ENCODE results near the gene FAM83F.

The FAM83F gene

DNA sequence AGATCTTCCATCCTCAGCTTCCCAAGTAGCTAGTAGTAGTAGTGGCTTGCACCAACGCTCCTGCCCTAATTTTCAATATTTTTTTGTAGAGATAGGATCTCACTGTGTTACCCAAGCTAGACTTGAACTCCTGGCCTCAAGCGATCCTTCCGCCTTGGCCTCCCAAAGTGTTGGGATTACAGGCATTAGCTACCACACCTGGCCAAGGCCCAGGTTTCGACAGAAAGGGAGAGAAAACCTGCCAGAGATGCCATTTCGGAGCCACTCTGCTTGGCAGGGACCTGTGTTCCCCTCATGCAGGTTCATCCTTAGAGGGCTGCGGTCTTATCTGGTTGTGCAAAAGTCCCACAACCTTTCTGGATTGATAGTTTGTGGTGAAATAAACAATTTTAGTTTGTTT, 41.4 kb downstream of the FAM83F start:
- DNase-seq (no peak), ATAC-seq (no peak)

GRCh38 chr22:40036591-40037225, 42.0 kb downstream of the FAM83F start:
- peak; percentile 58 for ATAC-seq
- peak; percentile 58 for DNase-seq

- DNase-seq = no peak
- ATAC-seq = no peak
Observed at GRCh38 chr22:40037320-40037719, 42.6 kb downstream of the FAM83F start.

DNA sequence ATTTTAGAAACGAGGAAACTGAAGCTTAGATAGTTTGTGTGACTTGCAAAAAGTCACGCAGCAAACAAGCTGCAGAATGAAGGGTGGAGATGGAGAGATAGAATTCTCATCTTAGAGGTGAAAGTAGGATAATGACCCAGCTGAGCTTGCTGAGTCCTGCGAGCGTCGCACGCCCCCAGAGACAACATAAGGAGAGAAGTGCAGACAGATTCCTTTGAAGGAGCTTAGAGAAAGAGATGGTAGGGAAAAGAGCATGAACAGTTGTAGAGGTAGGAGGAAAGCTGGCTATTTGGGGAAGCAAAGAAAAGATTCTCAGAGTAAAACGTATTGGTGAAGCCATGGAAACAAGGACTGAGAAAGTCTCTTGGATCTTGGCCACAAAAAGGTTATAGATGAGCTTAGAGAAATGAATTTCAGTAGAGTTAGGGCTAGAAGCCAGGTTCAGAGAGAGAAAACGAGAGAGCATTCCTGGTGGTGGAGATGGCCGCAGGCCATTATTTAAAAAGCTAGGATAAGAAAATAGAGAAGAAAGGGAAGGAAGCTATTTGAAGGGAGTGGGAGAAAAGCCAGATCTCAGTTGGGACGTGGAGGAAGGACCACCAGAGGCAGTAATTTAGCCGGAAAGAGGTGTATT, 44.8 kb downstream of the FAM83F start:
- ATAC-seq = no peak
- DNase-seq = no peak

- DNase-seq = no peak
Observed at GRCh38 chr22:40040927-40041326, 46.2 kb downstream of the FAM83F start.

GRCh38 chr22:40041366-40042137, 46.8 kb downstream of the FAM83F start:
- ATAC-seq (no peak), DNase-seq (no peak)

More at GRCh38 chr22:40040927-40041326, 46.2 kb downstream of the FAM83F start:
- ATAC-seq = no peak

DNA sequence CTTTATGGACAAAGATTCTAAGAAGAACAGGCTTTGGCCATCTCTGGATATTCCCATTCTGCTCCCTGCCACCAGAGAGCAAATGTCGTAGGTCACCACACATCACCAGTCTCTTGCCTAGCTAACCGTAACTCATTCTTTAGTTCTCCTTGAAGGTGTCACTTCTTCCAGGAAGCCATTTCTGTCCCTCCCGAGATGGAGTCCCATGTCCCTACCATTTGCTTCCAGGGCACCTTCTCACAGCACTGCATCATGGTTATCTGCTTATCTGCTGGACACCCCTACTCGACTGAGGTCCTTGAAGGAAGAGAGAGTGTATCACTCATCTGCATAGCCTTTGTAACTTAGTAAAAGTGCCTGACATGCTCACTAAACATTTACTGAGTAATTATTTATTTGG, 47.6 kb downstream of the FAM83F start:
- ATAC-seq (no peak), DNase-seq (no peak)

GRCh38 chr22:40043081-40043480, 48.3 kb downstream of the FAM83F start:
- DNase-seq (no peak), ATAC-seq (no peak)

GRCh38 chr22:40043793-40044101, 49.0 kb downstream of the FAM83F start:
- no peak for DNase-seq
- no peak for ATAC-seq

DNA sequence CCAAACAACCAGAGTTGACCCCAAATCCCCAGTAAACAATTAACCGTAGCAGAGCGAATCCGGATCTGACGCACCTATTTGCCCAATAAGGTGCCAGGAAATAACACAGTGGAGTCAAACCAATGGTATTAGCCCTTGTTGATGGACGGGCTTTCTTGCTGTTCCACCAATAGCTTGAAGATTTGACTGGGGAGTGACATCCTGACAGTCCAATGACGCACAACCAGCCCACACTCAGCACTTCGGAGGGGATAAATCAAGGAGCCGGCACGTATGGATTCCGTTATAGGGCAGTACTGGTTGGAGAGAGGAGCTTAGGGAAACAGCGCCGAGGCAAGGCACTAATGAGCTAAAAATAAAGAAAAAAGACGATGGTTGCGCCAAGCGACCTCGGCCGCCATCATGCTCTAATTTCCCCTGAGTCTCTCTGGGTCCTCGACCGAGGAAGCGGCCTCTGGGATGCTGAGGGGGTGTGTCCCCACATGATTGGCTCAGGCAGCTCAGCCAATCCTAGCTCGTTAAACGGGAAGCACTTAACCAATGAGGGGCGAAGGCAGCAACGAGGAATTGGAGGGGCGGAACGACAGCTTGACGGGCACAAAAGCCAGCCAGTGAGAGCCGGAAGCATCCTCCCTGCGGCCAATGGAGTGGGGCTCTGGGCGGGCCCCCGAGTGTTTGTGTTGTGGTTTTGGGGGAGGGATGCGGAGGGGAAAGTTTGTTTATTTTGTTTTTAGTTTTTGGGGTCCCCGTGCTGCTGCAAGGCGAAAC, 49.5 kb downstream of the FAM83F start:
- peak; percentile 89 for ATAC-seq

DNA sequence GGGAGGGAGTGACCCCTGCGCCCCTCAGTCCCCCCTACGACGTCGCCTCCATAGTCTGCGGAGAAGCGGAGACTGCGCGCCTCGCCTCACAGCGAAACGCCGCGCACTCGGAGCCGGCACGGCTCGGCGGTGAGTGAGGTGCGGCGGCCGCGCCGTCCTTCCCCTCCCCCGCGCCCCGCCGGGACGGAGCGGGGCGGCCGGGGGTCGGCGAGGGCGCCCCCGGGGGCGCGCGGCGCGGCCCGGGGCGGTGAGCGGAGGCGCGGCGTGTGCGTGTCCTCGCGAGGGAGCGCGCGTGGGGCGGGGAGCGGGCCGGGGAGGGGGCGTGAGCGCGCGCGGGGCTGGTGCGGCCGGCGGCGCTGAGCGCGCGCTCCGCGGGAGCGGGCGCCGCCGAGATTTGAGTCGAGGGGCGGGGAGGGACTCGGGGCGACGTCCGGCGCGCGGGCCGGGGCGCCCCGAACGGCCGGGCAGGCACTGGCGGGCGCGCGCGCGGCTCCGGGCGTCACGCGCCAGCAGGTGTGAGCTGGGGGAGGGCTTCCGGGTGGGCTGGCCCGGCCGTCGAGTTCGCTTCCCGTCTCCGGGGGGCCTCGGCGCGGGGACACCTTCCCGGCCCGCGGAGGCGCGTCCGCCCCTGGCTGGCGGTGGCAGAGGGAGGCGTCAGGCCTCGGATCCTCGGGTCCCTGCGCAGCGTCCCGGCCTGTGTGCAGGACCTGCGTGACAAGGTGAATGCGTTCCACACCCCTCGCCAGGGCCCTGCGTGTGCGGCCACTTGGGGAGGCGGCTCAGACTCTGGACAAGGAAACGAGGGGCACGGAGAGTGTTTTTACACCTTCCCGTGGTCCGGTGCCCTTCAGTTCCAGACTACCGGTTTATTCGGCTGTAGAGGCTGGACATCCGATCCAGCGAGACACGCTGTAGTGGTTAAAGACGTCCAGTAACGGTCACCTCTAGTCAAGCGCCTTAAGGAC, 50.4 kb downstream of the FAM83F start:
- peak; percentile 44 for ATAC-seq
- peak; percentile 85 for DNase-seq

More for the DNA sequence above, 49.5 kb downstream of the FAM83F start:
- DNase-seq = peak; percentile 98

DNA sequence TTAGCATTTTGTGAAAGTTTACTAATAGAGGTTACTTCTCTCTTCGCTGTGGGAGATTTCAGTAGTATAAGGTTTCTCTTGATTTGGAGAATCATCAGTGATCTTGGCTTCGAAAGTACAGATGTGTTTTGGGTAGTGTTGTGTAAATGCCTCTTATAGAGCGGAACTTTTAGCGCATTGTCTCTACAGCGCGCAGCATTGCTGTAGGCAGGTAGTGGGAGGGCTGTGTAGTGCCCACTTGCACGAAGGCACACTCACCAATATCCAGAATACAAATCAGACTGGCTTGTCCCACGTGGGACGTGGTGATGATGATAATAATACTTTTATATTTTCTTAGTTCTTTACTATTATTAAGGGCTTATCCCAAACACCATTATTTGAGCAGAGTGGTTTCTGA, 51.4 kb downstream of the FAM83F start:
- DNase-seq = peak; percentile 34

DNA sequence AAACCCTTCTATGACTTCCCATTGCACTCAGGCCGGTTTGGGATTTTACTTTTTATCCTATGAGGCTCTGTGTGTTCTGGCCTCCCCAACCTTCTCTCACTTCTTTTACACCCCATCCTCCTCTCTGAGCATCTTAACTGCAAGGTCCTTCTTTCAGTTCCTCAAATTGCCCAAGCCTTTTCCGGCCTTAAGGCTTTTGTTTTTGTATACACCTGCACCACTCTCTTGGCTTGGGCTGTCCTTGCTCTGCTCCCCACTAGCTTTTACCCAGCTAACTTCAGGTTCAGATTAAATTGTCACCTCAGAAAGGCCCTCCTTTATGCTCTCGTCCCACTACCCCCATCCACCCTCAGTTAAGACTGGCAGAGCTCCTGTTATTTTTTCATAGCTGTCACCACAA, 55.5 kb downstream of the FAM83F start:
- DNase-seq (no peak), ATAC-seq (no peak)

More for the DNA sequence above, 51.4 kb downstream of the FAM83F start:
- ATAC-seq = no peak

GRCh38 chr22:40051322-40051721, 56.6 kb downstream of the FAM83F start:
- peak; percentile 8 for ATAC-seq

GRCh38 chr22:40053460-40053859, 58.7 kb downstream of the FAM83F start:
- ATAC-seq (no peak), DNase-seq (no peak)

More at GRCh38 chr22:40051322-40051721, 56.6 kb downstream of the FAM83F start:
- no peak for DNase-seq

GRCh38 chr22:40054486-40054885, 59.7 kb downstream of the FAM83F start:
- no peak for ATAC-seq
- DNase-seq = no peak

DNA sequence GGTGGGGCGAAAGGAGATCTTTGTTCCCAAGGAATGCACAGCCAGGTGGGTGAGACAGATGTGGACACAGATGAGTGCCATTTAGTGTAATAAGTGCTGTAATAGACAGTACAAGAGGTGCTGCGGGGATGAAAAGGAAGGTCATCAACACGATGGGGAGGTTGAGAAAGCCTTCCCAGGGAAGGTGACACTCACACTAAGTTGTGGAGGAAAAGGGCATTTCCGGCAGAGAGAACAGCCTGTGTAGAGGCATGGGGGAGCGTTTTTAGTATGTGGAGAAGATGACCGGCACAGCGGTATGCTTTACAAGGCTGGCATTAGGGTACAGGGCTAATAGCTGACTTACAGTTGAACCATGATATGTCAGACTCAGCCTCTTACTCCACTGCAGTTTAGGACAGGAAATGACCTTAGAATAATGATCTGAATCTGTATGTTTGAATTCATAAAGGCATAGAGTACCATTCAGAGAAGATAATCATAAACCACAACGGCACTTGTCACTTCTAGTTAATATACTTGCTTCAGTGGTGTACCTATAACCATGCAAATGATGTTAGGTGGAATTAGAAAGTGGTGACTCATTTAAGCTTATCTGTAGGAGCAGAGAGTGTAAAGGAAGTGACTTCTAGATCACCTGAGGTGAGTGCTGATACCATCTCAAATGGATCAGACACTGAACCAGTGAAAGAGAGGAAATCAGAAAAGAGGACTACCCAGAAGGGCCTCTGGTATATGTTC, 60.6 kb downstream of the FAM83F start:
- DNase-seq (no peak), ATAC-seq (peak; percentile 92)

- no peak for ATAC-seq
- DNase-seq = no peak
Observed at GRCh38 chr22:40056154-40056553, 61.4 kb downstream of the FAM83F start.

DNA sequence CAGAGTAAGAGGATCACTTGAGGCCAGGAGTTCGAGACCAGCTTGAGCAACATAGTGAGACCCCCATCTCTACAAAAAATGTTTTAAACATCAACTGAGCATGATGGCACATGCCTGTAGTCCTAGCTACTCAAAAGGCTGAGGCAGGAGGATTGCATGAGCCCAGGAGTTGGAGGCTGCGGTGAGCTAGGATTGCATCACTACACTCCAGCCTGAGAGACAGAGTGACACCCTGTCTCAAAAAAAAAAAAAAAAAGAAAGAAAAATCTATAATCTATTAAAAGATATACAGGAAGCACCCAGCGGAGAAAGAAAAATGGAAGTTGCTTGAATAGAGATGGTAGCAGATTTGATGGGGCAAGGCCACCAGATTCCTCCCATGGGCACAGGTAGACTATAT, 61.8 kb downstream of the FAM83F start:
- ATAC-seq = no peak
- no peak for DNase-seq

DNA sequence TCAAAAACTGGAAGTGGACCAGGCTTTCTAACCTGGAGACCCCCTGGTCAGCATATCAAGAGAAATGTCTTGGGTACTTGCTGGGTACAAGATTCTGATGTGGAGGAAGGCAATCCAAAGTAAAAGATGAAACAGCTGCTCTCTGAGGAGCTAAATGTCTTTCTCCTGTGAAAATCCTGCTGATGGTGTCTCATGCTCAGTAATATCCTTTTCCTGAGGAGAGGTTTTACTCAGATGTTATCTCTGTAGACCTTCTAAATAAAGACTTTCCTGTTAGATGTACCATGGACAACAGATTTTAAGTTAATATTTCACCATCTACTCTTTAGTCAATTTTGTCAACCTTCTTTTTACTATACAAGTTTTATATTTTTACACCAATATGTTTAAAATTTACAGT, 62.9 kb downstream of the FAM83F start:
- ATAC-seq (no peak), DNase-seq (no peak)

GRCh38 chr22:40058265-40058664, 63.5 kb downstream of the FAM83F start:
- ATAC-seq (peak; percentile 54), DNase-seq (peak; percentile 60)

Measured in stimulated activated naive CD8-positive, alpha-beta T cell treated with anti-CD3 and anti-CD28 coated beads, Interleukin-15, Interleukin-2, amounts not matched to agents 100 U/mL and 50 U/mL, for 24 hours (primary cell).